GM18907 (cell line): Measurements from ENCODE around the gene GABRR2.
"Not testable (repeated sequence)": the region's sequence is repeated elsewhere in the genome, so short reads cannot be mapped to it uniquely, and the experiment has no call there.

Experiments used
- ATAC-seq: cut with Tn5 transposase; IDR thresholded peaks from one replicate; pipeline ENCODE4 v1.9.1; 2021; ENCODE audit warnings: mild to moderate bottlenecking, moderate library complexity; ENCODE audit not compliant: unreplicated experiment

GABRR2 gene

DNA sequence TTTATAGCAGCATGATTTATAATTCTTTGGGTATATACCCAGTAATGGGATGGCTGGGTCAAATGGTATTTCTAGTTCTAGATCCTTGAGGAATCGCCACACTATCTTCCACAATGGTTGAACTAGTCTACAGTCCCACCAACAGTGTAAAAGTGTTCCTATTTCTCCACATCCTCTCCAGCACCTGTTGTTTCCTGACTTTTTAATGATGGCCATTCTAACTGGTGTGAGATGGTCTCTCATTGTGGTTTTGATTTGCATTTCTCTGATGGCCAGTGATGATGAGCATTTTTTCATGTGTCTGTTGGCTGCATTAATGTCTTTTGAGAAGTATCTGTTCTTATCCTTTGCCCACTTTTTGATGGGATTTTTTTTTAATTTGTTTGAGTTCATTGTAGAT, 20.0 kb downstream of the GABRR2 start:
- not testable (repeated sequence) for ATAC-seq

DNA sequence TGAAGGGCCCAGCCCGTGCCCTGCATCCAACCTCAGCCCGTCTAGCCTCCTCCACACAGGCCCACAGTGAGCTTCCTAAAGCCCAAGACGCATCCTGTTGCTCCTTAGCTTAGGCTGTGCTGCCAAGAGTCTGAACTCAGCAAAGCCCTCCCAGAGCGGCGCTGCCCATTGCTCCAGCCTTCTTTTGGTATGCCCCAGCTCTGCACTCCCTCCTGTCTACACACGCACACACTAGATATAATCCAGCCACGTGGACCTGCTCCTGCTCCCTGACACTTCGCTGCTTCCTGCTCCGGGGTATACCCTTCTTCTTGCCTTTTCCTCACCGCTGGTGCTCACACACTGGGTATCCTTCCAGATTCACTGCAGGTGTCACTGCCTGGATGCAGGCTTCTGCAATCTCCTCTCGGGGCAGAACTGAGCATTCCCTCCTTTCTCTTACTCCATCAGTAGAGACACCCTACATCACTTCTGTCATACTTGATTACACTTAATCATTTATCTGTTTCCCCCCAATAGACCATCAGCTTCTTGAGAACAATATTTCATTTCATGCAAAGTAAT, 23.8 kb downstream of the GABRR2 start:
- ATAC-seq = no peak

GRCh38 chr6:89290401-89291155, 24.5 kb downstream of the GABRR2 start:
- no peak for ATAC-seq

- no peak for ATAC-seq
These were observed 25.4 kb downstream of the GABRR2 start for GRCh38 chr6:89289710-89290109.

DNA sequence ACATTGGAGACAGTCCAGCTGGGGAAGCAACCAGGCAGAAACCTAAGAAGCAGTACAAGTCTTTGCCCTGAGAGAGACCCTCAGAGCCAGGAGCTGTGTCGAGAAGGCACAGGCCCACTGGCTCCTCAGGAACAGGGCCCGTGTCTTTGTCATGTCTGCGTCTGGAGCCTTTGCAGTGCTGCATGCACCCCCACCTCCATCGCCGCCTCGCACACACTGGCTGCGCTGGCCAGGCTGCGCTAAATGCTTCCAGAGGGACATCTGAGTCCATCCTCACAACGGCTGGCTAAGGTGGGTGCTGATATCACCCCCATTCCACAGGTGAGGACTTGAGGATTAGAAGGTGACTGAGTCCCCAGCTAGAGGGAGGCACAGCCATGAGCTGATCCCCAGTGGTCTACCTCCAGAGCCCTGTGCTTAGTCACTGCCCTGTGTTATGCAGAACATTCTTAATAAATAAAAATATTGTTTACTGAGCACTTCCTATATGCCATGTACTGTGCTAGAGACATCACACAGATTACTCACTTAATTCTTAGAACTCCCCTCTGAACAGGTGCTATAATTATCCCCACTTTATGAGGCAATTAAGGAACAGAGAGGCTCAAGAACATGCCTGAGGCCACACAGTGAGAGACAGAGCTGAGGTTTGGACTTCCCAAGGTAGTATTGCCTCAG, 27.6 kb downstream of the GABRR2 start:
- no peak for ATAC-seq

GRCh38 chr6:89286516-89286915, 28.6 kb downstream of the GABRR2 start:
- no peak for ATAC-seq

GRCh38 chr6:89284963-89285735, 29.9 kb downstream of the GABRR2 start:
- ATAC-seq = no peak

DNA sequence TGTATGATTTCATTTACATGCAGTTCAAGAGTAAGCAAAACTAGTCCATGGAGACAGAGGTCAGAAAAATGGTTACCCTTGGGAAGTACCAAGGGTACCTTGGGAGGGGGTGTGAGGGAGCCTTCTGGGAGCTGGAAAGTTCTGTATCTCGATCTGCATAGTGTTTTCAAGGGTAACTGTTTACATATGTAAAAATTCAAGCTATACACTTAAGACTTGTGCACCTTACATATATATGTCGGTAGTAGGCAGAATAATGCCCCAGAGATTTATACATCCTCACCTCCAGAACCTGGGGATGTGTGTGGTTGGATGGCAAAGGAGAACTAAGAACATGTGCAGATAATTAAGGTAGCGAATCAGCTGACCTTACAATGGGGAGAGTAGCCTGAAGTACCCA, 31.0 kb downstream of the GABRR2 start:
- no peak for ATAC-seq

GRCh38 chr6:89282749-89283148, 32.4 kb downstream of the GABRR2 start:
- ATAC-seq = no peak

- peak; percentile 96 for ATAC-seq
These were observed 33.3 kb downstream of the GABRR2 start for GRCh38 chr6:89281779-89282246.

DNA sequence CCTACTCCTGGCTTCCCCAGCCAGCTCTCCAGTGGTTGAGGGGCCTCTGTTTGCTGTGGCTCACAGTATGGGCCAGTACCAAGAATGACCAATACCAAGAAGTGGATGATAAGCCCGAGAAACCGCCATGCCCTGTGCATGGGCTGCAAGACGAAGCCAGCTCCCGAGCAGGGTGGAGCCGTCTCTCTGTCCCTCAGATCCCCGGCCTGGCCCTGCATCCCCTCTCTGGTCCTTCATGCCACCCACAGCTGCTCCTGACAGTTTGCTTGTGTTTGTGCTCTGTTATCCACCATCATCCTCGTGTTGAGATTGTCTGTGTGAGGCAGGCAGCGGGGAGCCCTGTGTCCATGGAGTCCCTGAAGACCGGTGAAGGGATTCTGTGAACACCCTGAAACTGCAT, 36.1 kb downstream of the GABRR2 start:
- no peak for ATAC-seq

- ATAC-seq = no peak
These were observed 39.2 kb downstream of the GABRR2 start for GRCh38 chr6:89275900-89276299.

GRCh38 chr6:89273816-89274215, 41.3 kb downstream of the GABRR2 start:
- ATAC-seq = no peak

DNA sequence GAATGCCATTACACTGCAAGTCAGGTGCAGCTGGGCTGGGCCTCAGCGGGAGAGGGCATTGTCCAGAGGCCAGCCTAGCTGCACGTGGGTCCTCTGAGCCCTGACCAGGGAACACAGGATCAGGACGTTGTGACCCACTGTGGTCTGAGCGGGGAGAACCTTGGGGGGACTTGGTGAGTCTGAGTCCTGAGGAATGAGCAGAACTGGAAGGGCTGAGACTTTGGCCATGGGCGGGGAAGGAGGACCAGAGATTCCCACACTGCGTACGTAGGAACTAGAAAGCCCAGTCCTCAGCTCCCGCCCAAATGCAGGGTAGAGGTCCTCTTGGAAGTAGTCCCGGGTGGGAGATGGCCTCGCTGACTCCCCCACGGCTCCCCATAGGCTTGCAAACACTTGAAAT, 42.5 kb downstream of the GABRR2 start:
- no peak for ATAC-seq

GRCh38 chr6:89270951-89271721, 44.0 kb downstream of the GABRR2 start:
- ATAC-seq = no peak

DNA sequence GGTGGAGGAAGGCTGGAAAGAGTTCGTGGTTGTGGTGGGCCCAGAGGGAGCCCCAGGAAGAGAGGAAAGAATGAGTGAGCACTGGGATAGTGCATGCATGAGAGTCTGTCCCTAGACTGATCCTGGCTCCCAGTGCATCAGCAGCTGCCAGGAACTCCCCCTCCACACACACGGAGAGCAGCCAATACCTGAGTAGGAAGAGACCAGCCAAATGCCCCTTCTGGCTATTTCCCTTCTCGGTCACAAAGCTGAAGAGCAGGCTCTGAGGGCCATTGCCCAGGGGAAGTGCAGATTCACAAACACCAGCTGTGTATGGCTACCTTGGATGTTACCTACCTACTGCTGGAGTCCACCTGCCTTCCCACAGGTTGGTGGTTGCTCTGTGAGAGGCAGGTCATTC, 45.1 kb downstream of the GABRR2 start:
- ATAC-seq = no peak

DNA sequence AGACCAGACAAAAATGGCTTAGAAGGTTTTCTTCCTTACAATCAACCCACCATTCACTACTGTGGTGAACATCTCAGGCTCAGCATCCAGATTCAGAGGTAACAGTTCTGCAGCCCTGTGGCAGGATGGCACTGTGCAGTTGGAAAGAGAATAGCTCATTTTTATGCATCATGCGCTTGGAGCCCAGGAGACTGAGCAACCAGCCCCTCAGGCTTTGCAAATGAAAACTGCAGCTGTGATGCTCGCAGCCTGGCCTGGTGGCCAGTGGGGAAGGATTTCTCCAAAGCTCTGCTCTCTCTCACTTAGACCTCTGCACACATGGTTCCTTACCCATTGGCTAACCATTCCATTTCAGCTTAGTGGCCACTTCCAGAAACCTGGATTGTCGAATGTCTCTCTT, 45.8 kb downstream of the GABRR2 start:
- ATAC-seq = no peak

DNA sequence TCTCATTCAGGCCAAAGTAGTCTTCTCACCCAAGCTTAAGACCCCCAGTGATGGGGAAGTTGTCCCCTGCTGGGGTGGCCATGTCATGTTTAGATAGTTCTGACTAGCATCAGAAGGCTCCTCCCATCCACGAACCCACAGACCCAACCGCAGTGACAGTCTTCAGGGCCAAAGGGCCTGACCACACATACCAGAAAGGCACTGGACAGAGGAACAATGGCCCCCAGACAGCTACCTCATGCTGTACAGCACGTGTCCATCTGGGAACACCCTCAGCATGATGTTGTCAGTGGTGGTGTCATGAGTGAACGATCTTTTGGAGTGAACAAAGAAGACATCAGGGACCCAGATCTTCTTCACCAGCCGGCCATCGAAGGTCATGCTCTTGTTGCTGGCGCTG, 46.3 kb downstream of the GABRR2 start:
- ATAC-seq = no peak

DNA sequence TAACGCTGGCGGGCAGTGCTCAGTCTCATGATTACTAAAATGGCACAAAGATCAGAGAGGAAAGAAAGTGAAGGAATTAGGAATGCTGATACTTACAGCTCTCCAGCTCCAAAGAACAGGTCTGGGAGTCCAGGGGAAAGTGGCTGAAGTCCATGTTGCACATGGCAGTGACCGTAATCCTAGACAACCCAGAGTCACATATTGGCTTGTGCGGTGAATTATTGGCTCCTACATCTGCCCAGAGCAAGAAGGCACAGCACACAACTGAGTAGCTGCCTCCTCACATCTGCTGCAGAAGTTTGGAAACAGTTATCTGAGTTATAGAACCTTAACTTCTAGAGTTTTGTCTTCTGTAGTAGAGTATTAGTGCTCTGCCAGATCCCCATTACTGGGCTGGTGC, 47.2 kb downstream of the GABRR2 start:
- ATAC-seq = no peak

DNA sequence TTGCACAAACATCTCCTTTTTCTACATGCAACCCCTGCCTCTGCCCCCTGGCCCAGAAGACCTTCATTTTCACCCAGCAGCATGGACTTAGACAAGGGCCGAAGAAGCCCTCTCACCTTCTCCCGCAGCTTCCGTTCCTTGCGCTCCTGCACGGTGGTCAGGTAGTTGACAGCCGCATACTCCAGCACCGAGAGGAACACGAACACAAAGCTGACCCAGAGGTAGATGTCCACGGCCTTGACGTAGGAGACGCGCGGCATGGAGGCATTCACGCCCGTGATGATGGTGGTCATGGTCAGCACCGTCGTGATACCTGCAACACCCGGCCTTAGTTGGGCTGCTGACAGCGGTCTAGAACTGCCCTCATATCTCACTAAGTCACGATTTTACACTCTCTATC, 50.8 kb downstream of the GABRR2 start:
- ATAC-seq = no peak

- no peak for ATAC-seq
These were observed 54.3 kb downstream of the GABRR2 start for GRCh38 chr6:89260832-89261231.
